ENCODE data around the gene GCLM. TPM values are rescaled to one million over a fixed set of nuclear protein-coding genes. Genes with fewer than 3 reads are reported as not detected.

GCLM gene
- polyA plus RNA-seq, 2 of the 4 experiments (the other 2 are of a cell fraction): 100 to 163 TPM

- H3K9me3 ChIP-seq: no peaks in the 10 kb centered on the region
- POLR2A ChIA-PET: no interaction called here
- H3K4me3 ChIP-seq: no peak overlapping the region
- WGBS (ENCODE audit: missing lambda C conversion rate): 97% methylated on average over 3 of the region's 3 CpGs
- TF ChIP-seq, protein P1, sequence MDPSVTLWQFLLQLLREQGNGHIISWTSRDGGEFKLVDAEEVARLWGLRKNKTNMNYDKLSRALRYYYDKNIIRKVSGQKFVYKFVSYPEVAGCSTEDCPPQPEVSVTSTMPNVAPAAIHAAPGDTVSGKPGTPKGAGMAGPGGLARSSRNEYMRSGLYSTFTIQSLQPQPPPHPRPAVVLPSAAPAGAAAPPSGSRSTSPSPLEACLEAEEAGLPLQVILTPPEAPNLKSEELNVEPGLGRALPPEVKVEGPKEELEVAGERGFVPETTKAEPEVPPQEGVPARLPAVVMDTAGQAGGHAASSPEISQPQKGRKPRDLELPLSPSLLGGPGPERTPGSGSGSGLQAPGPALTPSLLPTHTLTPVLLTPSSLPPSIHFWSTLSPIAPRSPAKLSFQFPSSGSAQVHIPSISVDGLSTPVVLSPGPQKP (IDR thresholded peaks at IDR 0.05; ENCODE audit: low read depth, low read length): no peak
- TF ChIP-seq CBX8 (IDR thresholded peaks at IDR 0.05) (no peak), GATA3 (IDR thresholded peaks at IDR 0.05; ENCODE audit: borderline replicate concordance) (no peak), HEYL (CRISPR knock-in tag; IDR thresholded peaks at IDR 0.05) (no peak), RAD21 (conservative IDR thresholded peaks at IDR 0.05 in 1 of 2, IDR thresholded peaks at IDR 0.05 in 1 of 2) (no peak), BCL3 (IDR thresholded peaks at IDR 0.05) (no peak), NR3C1 (IDR thresholded peaks at IDR 0.05) (no peak), MAZ (IDR thresholded peaks at IDR 0.05; ENCODE audit: borderline replicate concordance, low read depth, low read length) (no peak), SMC3 (IDR thresholded peaks at IDR 0.05) (no peak), PHF8 (IDR thresholded peaks at IDR 0.05; ENCODE audit: borderline replicate concordance, low read depth) (no peak), TFCP2L1 (CRISPR knock-in tag; IDR thresholded peaks at IDR 0.05) (no peak), ESRRA (IDR thresholded peaks at IDR 0.05; ENCODE audit: borderline replicate concordance, low read length) (no peak), RCOR1 (IDR thresholded peaks at IDR 0.05; ENCODE audit: low read depth, low read length) (no peak), RNF2 (IDR thresholded peaks at IDR 0.05; ENCODE audit: borderline replicate concordance, low read depth) (no peak), CHD2 (IDR thresholded peaks at IDR 0.05; ENCODE audit: low read length, partially characterized antibody) (no peak), POLR2A (IDR thresholded peaks at IDR 0.05; ENCODE audit: low read length) (no peak), TP53 (CRISPR knock-in tag; IDR thresholded peaks at IDR 0.05) (no peak)
- TF ChIP-seq, protein P2, sequence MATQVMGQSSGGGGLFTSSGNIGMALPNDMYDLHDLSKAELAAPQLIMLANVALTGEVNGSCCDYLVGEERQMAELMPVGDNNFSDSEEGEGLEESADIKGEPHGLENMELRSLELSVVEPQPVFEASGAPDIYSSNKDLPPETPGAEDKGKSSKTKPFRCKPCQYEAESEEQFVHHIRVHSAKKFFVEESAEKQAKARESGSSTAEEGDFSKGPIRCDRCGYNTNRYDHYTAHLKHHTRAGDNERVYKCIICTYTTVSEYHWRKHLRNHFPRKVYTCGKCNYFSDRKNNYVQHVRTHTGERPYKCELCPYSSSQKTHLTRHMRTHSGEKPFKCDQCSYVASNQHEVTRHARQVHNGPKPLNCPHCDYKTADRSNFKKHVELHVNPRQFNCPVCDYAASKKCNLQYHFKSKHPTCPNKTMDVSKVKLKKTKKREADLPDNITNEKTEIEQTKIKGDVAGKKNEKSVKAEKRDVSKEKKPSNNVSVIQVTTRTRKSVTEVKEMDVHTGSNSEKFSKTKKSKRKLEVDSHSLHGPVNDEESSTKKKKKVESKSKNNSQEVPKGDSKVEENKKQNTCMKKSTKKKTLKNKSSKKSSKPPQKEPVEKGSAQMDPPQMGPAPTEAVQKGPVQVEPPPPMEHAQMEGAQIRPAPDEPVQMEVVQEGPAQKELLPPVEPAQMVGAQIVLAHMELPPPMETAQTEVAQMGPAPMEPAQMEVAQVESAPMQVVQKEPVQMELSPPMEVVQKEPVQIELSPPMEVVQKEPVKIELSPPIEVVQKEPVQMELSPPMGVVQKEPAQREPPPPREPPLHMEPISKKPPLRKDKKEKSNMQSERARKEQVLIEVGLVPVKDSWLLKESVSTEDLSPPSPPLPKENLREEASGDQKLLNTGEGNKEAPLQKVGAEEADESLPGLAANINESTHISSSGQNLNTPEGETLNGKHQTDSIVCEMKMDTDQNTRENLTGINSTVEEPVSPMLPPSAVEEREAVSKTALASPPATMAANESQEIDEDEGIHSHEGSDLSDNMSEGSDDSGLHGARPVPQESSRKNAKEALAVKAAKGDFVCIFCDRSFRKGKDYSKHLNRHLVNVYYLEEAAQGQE (IDR thresholded peaks at IDR 0.05): no peak
- no peak for DNase-seq (ENCODE audit: low read depth in 1 of 2, low spot score in 1 of 2)
- FAIRE-seq: no peak
- no peak for ATAC-seq
- H3K27ac ChIP-seq: no peak overlapping the region
- CTCF ChIA-PET: interaction anchor here (0.5 to 6.3 kb wide), 4 partner anchors 19 to 226 kb away, joined by 3 to 63 read pairs (median 4); no protein-coding TSS in a partner anchor
- H3K4me1 ChIP-seq: peaks cover 27% of the 10 kb centered on the region
- H3K4me2 ChIP-seq: no peak overlapping the region
Observed at GRCh38 chr1:93841771-93842170, 67.5 kb downstream of the GCLM start.

DNA sequence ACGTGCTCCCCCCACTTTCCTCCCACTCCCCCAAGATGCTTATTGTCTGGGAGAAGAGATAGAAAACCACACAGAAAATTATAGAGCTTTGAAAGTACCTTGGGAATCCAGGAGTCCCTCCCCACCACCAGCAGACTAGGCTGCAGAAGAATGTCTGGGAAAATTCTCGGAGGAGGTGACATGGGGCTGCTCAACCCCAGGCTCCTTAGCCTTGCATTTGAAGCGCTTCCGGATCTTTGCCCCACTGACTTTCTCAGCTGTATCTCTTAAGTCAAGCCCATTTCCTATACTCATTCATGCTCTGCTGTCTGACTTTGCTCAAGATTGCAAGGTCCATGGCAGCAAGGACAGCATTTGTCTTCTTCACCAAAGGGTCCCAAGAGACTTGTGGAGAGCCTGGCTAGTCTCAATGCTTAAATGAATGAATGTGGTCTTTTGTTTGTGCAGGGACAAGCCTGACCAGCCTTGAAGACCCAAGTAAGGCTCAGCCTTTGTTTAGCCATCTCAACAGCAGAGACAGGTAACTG is 68.2 kb downstream of the GCLM start:
- H3K9me3 ChIP-seq: no peaks in the 10 kb centered on the region
- no peak overlapping the region; a peak in 1 of 6 replicates for H3K27ac ChIP-seq
- ChIA-PET CTCF (interaction anchor here (0.9 to 6.3 kb wide), 4 partner anchors 26 to 226 kb away, joined by 3 to 63 read pairs (median 3); no protein-coding TSS in a partner anchor), POLR2A (no interaction called here)
- WGBS (ENCODE audit: missing lambda C conversion rate): 83% methylated on average over 4 of the region's 4 CpGs
- no peak overlapping the region for H3K4me2 ChIP-seq
- DNase-seq (ENCODE audit: low read depth in 1 of 2, low spot score in 1 of 2) (no peak), ATAC-seq (no peak), FAIRE-seq (no peak)
- H3K4me1 ChIP-seq: peaks cover 27% of the 10 kb centered on the region
- H3K4me3 ChIP-seq: no peak overlapping the region
- no peak for TF ChIP-seq PHF8 (IDR thresholded peaks at IDR 0.05; ENCODE audit: borderline replicate concordance, low read depth)
- no peak for TF ChIP-seq ZFP36 (IDR thresholded peaks at IDR 0.05; ENCODE audit: borderline replicate concordance, partially characterized antibody)
- TF ChIP-seq JUNB (IDR thresholded peaks at IDR 0.05): no peak
- TF ChIP-seq E2F6 (IDR thresholded peaks at IDR 0.05; ENCODE audit: borderline replicate concordance, low read depth): no peak
- no peak for TF ChIP-seq ZC3H11A (IDR thresholded peaks at IDR 0.05)
- TF ChIP-seq HOXB5 (CRISPR knock-in tag; IDR thresholded peaks at IDR 0.05): no peak
- TF ChIP-seq FOSB (CRISPR knock-in tag; IDR thresholded peaks at IDR 0.05): no peak
- TF ChIP-seq, protein P3, sequence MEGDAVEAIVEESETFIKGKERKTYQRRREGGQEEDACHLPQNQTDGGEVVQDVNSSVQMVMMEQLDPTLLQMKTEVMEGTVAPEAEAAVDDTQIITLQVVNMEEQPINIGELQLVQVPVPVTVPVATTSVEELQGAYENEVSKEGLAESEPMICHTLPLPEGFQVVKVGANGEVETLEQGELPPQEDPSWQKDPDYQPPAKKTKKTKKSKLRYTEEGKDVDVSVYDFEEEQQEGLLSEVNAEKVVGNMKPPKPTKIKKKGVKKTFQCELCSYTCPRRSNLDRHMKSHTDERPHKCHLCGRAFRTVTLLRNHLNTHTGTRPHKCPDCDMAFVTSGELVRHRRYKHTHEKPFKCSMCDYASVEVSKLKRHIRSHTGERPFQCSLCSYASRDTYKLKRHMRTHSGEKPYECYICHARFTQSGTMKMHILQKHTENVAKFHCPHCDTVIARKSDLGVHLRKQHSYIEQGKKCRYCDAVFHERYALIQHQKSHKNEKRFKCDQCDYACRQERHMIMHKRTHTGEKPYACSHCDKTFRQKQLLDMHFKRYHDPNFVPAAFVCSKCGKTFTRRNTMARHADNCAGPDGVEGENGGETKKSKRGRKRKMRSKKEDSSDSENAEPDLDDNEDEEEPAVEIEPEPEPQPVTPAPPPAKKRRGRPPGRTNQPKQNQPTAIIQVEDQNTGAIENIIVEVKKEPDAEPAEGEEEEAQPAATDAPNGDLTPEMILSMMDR (IDR thresholded peaks at IDR 0.05): no peak
- TF ChIP-seq RAD21 (conservative IDR thresholded peaks at IDR 0.05 in 1 of 2, IDR thresholded peaks at IDR 0.05 in 1 of 2): no peak

Measured in A549 (cell line).